ENCODE data around the gene PAWR.

DNA sequence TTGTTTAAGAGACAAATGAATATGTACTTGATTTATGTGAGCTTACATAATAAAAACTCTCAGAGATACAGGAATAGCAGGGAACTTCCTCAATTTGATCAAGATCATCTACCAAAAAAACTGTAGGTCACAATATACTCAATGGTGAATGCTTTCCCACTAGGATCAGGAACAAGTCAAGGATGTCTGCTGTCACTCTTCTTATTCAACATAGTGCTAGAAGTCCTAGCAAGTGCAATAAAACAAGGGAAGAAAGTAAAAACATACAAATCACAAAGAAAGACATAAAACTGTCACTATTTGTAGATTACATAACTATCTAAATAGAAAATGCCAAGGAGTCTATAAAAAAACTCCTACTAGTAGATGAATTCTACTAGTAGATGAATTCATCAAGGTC lies 41.9 kb upstream of the PAWR start:
- TF ChIP-seq, protein P1, sequence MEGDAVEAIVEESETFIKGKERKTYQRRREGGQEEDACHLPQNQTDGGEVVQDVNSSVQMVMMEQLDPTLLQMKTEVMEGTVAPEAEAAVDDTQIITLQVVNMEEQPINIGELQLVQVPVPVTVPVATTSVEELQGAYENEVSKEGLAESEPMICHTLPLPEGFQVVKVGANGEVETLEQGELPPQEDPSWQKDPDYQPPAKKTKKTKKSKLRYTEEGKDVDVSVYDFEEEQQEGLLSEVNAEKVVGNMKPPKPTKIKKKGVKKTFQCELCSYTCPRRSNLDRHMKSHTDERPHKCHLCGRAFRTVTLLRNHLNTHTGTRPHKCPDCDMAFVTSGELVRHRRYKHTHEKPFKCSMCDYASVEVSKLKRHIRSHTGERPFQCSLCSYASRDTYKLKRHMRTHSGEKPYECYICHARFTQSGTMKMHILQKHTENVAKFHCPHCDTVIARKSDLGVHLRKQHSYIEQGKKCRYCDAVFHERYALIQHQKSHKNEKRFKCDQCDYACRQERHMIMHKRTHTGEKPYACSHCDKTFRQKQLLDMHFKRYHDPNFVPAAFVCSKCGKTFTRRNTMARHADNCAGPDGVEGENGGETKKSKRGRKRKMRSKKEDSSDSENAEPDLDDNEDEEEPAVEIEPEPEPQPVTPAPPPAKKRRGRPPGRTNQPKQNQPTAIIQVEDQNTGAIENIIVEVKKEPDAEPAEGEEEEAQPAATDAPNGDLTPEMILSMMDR (conservative IDR thresholded peaks at IDR 0.05; ENCODE audit: low read depth, low read length): no peak
- TF ChIP-seq EZH2 (IDR thresholded peaks at IDR 0.05; ENCODE audit: borderline replicate concordance, low read depth, low read length, poor library complexity, severe bottlenecking): no peak

Data from A673 (cell line).